GDM1 (cell line): Measurements from ENCODE around the gene PORCN.

Source experiments
- DNase-seq: peaks from one replicate; lab custom pipeline; 2025; lab: John Stamatoyannopoulos, UW

PORCN gene

DNA sequence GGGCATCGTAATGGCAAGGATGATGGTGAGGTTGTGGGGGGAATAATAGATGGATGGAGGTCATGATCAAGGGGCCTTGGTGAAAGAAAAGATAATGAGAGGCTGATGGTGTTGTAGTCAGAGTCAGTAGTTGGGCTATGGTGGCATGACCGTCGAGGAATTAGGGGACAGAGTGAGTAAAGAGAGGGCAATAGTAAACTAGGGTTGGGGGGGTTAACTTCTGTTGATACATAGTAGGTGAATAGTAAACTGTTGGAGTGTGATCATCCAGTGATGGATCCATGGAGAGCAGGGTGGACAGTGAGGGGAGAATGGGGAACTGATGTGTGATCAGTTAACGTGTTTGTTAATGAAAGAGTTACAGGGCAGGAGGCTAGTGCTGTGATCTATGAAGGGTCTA is 31.9 kb upstream of the PORCN start:
- no peak for DNase-seq

GRCh38 chrX:48477960-48478755 is 30.6 kb upstream of the PORCN start:
- DNase-seq, result no peak

DNA sequence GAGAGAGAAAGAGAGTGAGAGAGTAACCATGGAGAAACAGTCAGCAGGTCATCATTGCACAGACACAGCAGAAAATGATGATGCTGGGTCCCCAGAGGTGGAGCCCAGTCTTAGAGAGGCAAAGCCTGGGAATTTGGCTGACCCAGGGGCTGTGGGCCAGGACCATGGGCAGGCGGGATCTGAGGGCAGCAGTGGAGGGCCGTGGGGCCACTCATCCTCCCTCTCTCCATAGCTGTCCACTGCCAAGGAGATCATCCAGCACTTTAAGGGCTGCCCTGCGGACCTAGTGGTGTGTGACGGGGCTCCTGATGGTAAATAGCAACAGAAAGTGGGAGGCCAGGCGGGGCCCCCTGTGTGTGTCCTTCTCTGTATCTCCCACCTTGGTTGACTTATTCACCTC is 30.0 kb upstream of the PORCN start:
- DNase-seq, result no peak

DNA sequence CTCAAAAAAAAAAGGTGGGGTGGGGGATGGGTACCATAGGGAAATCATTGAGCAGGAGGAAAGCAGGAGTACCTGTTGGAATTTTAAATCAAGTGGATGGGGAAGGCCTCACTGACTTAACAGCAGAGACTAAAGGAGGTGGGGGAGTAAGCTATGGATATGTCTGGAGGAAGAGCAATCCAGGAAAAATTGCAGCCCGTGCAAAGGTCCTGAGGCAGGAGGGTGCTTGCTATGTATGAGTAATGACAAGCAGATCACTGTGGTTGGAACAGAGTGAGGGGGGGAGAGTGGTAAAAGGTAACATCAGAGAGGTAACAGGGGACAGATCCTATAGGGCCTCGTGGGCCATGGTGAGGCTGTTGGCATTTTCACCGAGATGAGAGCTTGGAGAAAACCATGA is 28.6 kb upstream of the PORCN start:
- no peak for DNase-seq

DNA sequence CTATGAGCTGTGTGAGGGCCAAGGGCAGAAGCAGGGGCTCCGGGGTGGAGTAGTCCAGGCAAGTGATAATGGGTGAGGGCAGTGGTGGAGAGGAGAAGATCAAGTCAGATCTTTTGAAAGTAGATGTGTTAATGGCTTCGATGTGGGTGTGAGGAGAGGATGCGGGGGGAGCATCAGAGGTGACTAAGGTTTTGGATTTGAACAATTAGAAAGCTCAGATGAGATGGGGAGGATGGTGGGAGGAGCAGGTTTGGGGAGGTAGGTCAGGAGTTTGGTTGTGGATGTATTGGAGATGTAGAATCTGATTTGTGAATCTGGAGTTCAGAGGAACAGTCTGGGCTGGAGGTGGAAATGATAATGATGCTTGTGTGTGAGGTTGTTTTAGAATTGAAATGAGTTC is 28.2 kb upstream of the PORCN start:
- DNase-seq, result no peak

DNA sequence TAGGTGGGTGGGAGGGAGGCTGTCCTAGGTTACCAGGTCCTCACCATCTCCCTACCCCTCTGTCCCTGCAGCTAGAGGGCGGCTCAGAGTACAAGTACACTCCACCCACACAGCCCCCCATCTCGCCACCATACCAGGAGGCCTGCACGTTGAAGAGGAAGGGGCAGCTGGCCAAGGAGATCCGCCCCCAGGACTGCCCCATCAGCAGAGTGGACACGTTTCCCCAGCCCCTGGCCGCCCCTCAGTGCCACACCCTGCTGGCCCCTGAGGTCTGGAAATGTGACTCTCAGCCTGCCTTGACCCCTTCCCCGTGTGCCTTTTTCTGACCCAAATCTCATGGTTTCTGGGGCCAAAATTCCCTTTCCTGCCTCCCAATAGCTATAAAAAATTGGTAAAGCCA is 26.3 kb upstream of the PORCN start:
- DNase-seq, result no peak

GRCh38 chrX:48487362-48487798 is 21.4 kb upstream of the PORCN start:
- DNase-seq, result no peak

DNA sequence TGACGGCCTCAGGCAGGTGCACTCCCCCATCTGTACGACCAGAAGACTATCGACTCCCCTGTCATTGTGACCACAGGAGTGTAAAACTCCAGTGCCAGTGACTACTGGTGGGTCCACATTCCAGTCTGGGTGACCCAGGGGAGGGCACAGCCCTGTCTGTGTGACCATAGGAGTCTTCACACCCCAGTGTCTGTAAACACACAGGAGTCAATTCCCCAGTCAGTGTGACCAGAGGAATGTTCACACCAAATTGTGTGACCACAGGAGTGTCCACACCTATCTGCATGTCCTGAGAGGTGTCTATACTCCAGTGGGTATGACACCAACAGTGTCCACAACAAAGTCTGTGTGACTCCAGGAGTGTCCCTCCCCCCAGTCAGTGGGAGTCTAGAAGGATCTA is 20.8 kb upstream of the PORCN start:
- DNase-seq, result no peak

DNA sequence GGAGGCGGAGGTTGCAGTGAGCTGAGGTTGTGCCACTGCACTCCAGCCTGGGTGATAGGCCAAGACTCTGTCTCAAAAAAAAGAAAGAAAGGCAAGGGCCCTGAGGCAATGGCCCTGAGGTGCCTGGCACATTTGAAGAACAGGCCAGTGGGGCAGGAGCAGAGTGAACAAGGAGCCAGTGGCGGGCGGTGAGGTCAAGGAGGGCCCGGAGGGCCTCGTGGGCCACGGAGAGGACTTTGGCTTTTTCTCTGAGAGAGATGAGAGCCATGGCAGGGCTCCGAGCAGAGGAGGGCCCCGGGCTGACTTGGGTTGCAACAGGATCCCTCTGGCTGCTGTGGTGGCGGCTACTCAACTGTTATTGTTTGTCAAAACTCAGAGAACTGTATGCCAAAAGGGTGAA is 19.5 kb upstream of the PORCN start:
- no peak for DNase-seq

- DNase-seq, result no peak
These were observed 18.9 kb upstream of the PORCN start for GRCh38 chrX:48489892-48490291.

GRCh38 chrX:48490661-48491060 is 18.1 kb upstream of the PORCN start:
- no peak for DNase-seq

DNA sequence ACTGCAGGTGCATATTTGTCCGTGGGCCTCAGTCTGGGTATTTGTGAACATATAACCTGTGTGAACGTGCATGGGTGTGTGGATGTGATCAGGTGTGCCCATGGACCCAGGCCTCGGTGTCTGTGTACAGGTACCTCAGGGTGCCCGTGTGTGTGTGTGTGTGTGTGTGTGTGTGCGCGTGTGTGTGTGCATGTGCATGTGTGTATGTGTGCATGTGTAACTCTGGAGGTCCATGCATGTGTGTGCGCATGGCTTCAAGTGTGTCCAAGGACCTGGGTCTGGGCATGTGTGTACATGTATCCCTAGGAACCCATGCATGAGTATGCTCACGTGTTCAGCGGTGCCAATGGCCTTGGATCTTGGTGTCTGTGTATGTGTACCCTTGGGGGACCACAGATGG is 17.0 kb upstream of the PORCN start:
- DNase-seq, result no peak

DNA sequence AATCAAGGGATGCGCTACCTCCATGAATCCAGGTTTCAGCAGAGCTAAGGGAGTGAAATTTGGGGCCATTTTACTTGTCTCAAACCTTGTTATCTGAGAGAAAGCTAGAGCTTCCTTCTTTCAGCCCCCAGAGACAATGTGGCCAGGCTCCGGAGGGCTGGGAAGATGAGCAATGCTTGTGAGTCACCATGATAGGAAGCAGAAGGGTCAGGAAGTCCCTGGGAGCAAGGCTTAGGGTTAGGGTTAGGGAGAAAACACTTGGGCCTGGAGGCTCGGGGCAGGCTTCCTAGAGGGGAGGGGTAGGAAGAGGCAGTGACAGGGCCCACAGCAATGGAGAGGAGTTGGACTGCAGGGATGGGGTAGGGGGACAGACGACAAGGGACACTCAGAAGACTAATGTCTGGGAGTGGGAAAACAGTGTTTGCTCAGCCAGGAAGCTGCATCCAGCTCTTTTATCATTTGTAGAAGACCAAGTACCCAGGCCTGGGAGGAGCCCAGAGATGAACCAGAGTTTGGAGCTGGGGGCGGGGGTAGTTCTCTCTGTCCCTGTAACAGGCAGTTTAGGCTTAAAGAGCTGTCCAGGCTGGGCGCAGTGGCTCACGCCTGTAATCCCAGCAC is 16.4 kb upstream of the PORCN start:
- no peak for DNase-seq

GRCh38 chrX:48493890-48494364 is 14.9 kb upstream of the PORCN start:
- DNase-seq, result no peak

DNA sequence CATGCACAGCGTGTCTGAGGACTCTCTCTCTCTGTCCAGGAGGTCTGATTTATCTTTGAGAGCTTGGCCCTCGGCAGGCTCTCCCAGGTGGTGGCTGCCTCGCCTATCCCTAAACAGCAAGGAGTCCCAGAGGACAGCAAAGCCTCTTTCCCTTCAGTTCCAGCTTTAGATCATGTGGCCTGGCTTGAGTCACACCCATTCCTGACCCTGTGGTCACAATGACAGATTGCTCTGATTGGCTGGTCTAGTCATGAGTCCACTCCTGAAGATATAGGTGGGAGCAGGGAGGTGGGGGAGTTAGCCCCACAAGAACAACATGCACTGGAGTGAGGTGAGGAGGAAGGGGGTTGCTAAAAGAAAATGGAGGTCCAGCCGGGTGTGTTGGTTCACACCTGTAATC is 12.1 kb upstream of the PORCN start:
- no peak for DNase-seq

- no peak for DNase-seq
These were observed 10.9 kb upstream of the PORCN start for GRCh38 chrX:48497871-48498270.

DNA sequence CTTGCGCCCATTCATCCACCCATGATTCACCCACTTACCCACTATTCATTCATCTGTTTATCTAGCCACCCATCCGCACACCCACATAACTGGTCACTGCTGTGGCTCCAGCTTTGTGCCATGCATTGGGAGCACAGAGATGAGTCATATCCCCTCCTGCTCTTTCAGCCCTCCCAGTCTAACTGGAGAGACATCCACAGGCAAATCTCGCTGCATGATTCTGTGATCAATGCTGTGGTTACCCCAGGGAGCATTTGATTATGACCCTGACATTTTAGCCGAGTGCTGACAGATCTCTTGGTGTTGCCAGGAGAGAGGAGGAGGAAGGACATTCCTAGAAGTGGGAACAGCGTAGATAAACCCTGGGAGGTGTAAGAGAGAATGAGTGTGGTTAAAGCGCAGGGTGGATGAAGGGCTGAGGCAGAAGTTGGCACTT is 10.4 kb upstream of the PORCN start:
- no peak for DNase-seq

DNA sequence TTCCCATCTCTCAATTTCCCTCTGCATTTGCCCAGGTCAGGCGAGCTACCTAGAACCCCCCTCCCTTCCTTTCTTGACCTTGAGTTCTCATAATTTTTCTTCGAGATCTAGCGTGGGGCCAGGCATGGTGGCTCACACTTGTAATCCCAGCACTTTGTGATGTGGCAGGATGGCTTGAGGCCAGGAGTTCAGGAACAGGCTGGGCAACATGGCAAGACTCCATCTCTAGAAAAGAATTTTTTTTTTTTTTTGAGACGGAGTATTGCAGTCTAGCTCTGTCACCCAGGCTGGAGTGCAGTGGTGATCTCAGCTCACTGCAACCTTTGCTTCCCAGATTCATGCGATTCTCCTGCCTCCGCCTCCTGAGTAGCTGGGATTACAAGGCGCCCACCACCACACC is 4.5 kb upstream of the PORCN start:
- DNase-seq, result no peak

GRCh38 chrX:48505481-48505880 is 3.3 kb upstream of the PORCN start:
- no peak for DNase-seq

GRCh38 chrX:48507246-48507645 is 1.5 kb upstream of the PORCN start:
- DNase-seq, result no peak

- no peak for DNase-seq
These were observed 426 bp downstream of the PORCN start for GRCh38 chrX:48509245-48509590.

DNA sequence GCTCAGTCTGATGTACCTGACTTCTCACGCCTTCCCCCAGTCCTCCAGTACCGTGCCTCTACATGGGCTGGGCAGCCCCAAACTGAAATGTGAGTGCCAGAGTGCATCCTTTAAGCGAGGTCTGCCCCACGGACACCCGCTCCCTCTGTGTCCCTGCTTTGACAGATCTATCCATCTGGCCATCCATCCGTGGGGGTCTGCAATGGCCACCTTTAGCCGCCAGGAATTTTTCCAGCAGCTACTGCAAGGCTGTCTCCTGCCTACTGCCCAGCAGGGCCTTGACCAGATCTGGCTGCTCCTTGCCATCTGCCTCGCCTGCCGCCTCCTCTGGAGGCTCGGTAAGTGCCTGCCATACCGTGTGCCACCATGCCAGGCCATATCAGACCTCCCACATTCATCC is 827 bp downstream of the PORCN start:
- no peak for DNase-seq

DNA sequence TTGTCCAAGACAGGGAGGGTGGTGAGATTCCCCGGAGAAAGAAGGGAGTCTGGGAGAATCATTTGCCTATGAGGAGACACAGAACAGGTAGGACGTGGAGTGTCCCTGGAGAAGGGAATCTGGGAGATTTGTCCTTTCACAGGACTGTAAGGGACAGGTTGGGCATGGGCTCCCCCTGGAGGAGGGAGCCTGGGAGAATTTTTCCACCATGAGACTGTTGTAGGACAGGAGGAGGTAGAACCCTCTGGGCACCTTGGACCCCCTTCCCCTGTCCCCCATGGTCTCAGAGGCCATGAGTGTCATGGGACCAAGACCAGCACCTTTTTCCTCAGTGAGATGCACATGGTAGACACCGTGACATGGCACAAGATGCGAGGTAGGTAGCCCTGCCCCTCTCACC is 2.8 kb downstream of the PORCN start:
- DNase-seq, result no peak

GRCh38 chrX:48512371-48512935 is 3.7 kb downstream of the PORCN start:
- DNase-seq, result no peak
